ENCODE data around the gene HOXD4. TPM values are rescaled to one million over a fixed set of nuclear protein-coding genes. Genes with fewer than 3 reads are reported as not detected.

Gene HOXD4
- total and polyA plus RNA-seq, 10 of the 15 experiments (the other 5 are each of a cell fraction or from before 2014, with no cell fraction given) = 0.07 TPM; not detected in 9

- TF ChIP-seq PRDM15 (CRISPR knock-in tag; IDR thresholded peaks at IDR 0.05) (no peak), SPI1 (IDR thresholded peaks at IDR 0.05; ENCODE audit: borderline replicate concordance, insufficient read depth, low read depth, low read length) (no peak)
These were observed 20.9 kb downstream of the HOXD4 start (continued) for GRCh38 chr2:176172007-176172894.

GRCh38 chr2:176172895-176173566 is 21.7 kb downstream of the HOXD4 start:
- DNase-seq (ENCODE audit: low read depth, low spot score) (no peak), FAIRE-seq (no peak), ATAC-seq (no peak)
- in situ Hi-C loops (cut with MboI) = no loop called here
- ChIA-PET SMC1A (ENCODE audit: uncharacterized antibody, unreplicated experiment) (no interaction called here), POLR2A (no interaction called here), RAD21 (ENCODE audit: unreplicated experiment) (no interaction called here), CTCF (no interaction called here)
- 21% methylated on average over 14 of the region's 14 CpGs for WGBS (ENCODE audit: insufficient coverage, insufficient replicate concordance, low lambda C conversion rate, missing lambda C conversion rate)
- Histone ChIP-seq H2AFZ (ENCODE audit: control insufficient read depth, low read depth, low read length) (no peak overlapping the region), H3K4me3 (no peak overlapping the region), H3K4me1 (ENCODE audit: control insufficient read depth, insufficient read depth, low read length) (no peaks in the 10 kb centered on the region), H3K27ac (ENCODE audit: control insufficient read depth, insufficient read depth) (no peak overlapping the region), H3K36me3 (ENCODE audit: control insufficient read depth in 2 of 2, insufficient read depth in 2 of 2, low read length in 1 of 2) (no peaks in the 10 kb centered on the region; a peak in 1 of 4 replicates), H3K4me2 (ENCODE audit: control insufficient read depth, insufficient read depth) (no peak overlapping the region), H3K9me3 (replicated peaks; ENCODE audit: control insufficient read depth, insufficient read depth, low read length) (no peaks in the 10 kb centered on the region; the same call in 2 of the 3 replicates), H4K20me1 (ENCODE audit: control insufficient read depth, insufficient read depth) (no peaks in the 10 kb centered on the region), H3K9ac (ENCODE audit: control insufficient read depth, insufficient read depth, low read length) (no peak overlapping the region), H3K79me2 (ENCODE audit: control insufficient read depth, insufficient read depth, low read length) (no peaks in the 10 kb centered on the region), H3K27me3 (replicated peaks in 1 of 2; ENCODE audit: control insufficient read depth in 2 of 2, insufficient read depth in 2 of 2, low read length in 1 of 2) (peaks cover 7 to 34% of the 10 kb centered on the region in 2 experiments)
- BruUV-seq (replicated peaks) = no TSS peak
- intact Hi-C loops (cut with micrococcal nuclease; ENCODE audit: unreplicated experiment) = no loop called here
- no peak for TF ChIP-seq RBBP5 (conservative IDR thresholded peaks at IDR 0.05)
- 0 out of 2 replicates have a peak, but pooled peaks have one; percentile 27 for TF ChIP-seq EZH2 (IDR thresholded peaks at IDR 0.05; ENCODE audit: borderline replicate concordance, control insufficient read depth, low read depth, low read length)
